IPS-20b (cell line): ENCODE results near the gene BTG2.

Source experiments
- H3K27ac ChIP-seq: one replicate; pipeline ENCODE4 v1.5.1; 2013; ENCODE audit warnings: low read length
- H3K27me3 ChIP-seq: 2 replicates; pipeline ENCODE4 v1.6.1; 2013; ENCODE audit warnings: mild to moderate bottlenecking, low read length, inconsistent platforms; ENCODE audit not compliant: insufficient read depth
- H3K36me3 ChIP-seq: 2 replicates; pipeline ENCODE4 v1.6.1; 2013; ENCODE audit warnings: low read depth, mild to moderate bottlenecking, inconsistent platforms, low read length, moderate library complexity; ENCODE audit not compliant: insufficient read depth
- H3K4me1 ChIP-seq: 2 replicates; pipeline ENCODE4 v1.6.1; 2013; ENCODE audit warnings: mild to moderate bottlenecking, control low read depth, inconsistent platforms, low read length, moderate library complexity; ENCODE audit not compliant: insufficient read depth
- H3K4me3 ChIP-seq: 2 replicates; pipeline ENCODE4 v1.5.1; 2013; ENCODE audit warnings: mild to moderate bottlenecking, low read length, inconsistent platforms
- H3K9ac ChIP-seq: 2 replicates; pipeline ENCODE4 v1.6.1; 2013; ENCODE audit warnings: low read depth, mild to moderate bottlenecking, inconsistent platforms, low read length, moderate library complexity
- H3K9me3 ChIP-seq: 2 replicates; pipeline ENCODE4 v1.6.1; 2013; ENCODE audit warnings: mild to moderate bottlenecking, low read depth, low read length, inconsistent platforms; ENCODE audit not compliant: insufficient read depth

BTG2 gene

GRCh38 chr1:203354246-203354645 is 48.9 kb downstream of the BTG2 start:
- H3K4me1 ChIP-seq = no peaks in the 10 kb centered on the region; the same call in 1 of the 2 replicates
- no peak overlapping the region for H3K27ac ChIP-seq
- no peaks in the 10 kb centered on the region; the same call in 1 of the 2 replicates for H3K9me3 ChIP-seq
- no peak overlapping the region for H3K9ac ChIP-seq
- H3K36me3 ChIP-seq = no peaks in the 10 kb centered on the region
- no peak overlapping the region for H3K4me3 ChIP-seq
- peaks cover 8% of the 10 kb centered on the region for H3K27me3 ChIP-seq

GRCh38 chr1:203359010-203359571 is 53.8 kb downstream of the BTG2 start:
- Histone ChIP-seq H3K4me1 (no peaks in the 10 kb centered on the region; the same call in 1 of the 2 replicates), H3K9ac (no peak overlapping the region), H3K27ac (no peak overlapping the region), H3K4me3 (no peak overlapping the region), H3K27me3 (0 out of 2 replicates have a peak, but pooled peaks cover 14% of the 10 kb centered on the region), H3K36me3 (no peaks in the 10 kb centered on the region), H3K9me3 (no peaks in the 10 kb centered on the region; the same call in 1 of the 2 replicates)
